Measurements from ENCODE around the gene LRRC42. TPM values are rescaled to one million over a fixed set of nuclear protein-coding genes. Genes with fewer than 3 reads are reported as not detected.

Gene LRRC42
- total RNA-seq, 1 donor from 2014 or later, result 69.1 TPM

- no peaks in the 10 kb centered on the region for H3K36me3 Mint-ChIP-seq
- H3K79me2 ChIP-seq (ENCODE audit: low read depth), result no peaks in the 10 kb centered on the region
- H3K4me1 ChIP-seq, result no peaks in the 10 kb centered on the region
- H3K4me2 ChIP-seq, result no peak overlapping the region
- peaks cover 12% of the 10 kb centered on the region for H3K4me1 Mint-ChIP-seq
- H3K9ac ChIP-seq, result no peak overlapping the region
- H3K36me3 ChIP-seq, result no peaks in the 10 kb centered on the region
- no peak overlapping the region for H2AFZ ChIP-seq (replicated peaks)
- no peaks in the 10 kb centered on the region for H3K27me3 ChIP-seq
- no peaks in the 10 kb centered on the region for H4K20me1 ChIP-seq (ENCODE audit: low read depth)
- peaks cover 11% of the 10 kb centered on the region for H3K27me3 Mint-ChIP-seq (ENCODE audit: insufficient read depth, low read depth)
- no peak overlapping the region for H3K4me3 ChIP-seq
- no peak overlapping the region for H3K4me3 Mint-ChIP-seq
- TF ChIP-seq EZH2 (IDR thresholded peaks at IDR 0.05) (no peak), CTCF (IDR thresholded peaks at IDR 0.05) (no peak), EZH2phosphoT487 (IDR thresholded peaks at IDR 0.05) (no peak)
- H3F3A ChIP-seq (ENCODE audit: low read depth), result no peaks in the 10 kb centered on the region
- H3K27ac ChIP-seq, result no peak overlapping the region
- no peaks in the 10 kb centered on the region for H3K9me3 Mint-ChIP-seq
- no peak for DNase-seq (ENCODE audit: low spot score)
- peak overlapping the region; percentile 61 for H3K27ac Mint-ChIP-seq
- no peaks in the 10 kb centered on the region for H3K9me3 ChIP-seq (ENCODE audit: low read depth)
These were observed 67.4 kb downstream of the LRRC42 start for GRCh38 chr1:54013393-54014008.

- Histone ChIP-seq H3K4me1 (no peaks in the 10 kb centered on the region), H3K27ac (no peak overlapping the region), H3K4me2 (no peak overlapping the region), H3K4me3 (no peak overlapping the region), H3K36me3 (no peaks in the 10 kb centered on the region), H3K79me2 (ENCODE audit: low read depth) (no peaks in the 10 kb centered on the region), H3K9ac (no peak overlapping the region), H2AFZ (replicated peaks) (no peak overlapping the region), H3K9me3 (ENCODE audit: low read depth) (no peaks in the 10 kb centered on the region), H3F3A (ENCODE audit: low read depth) (no peaks in the 10 kb centered on the region), H4K20me1 (ENCODE audit: low read depth) (no peaks in the 10 kb centered on the region), H3K27me3 (no peaks in the 10 kb centered on the region)
- Mint-ChIP-seq H3K9me3 (no peaks in the 10 kb centered on the region), H3K4me1 (peaks cover 12% of the 10 kb centered on the region), H3K27me3 (ENCODE audit: insufficient read depth, low read depth) (peaks cover 11% of the 10 kb centered on the region), H3K36me3 (no peaks in the 10 kb centered on the region), H3K27ac (peak overlapping the region; percentile 61), H3K4me3 (no peak overlapping the region)
- no peak for TF ChIP-seq EZH2 (IDR thresholded peaks at IDR 0.05)
- DNase-seq (ENCODE audit: low spot score), result no peak
These were observed 68.0 kb downstream of the LRRC42 start for GRCh38 chr1:54014009-54014629.

- Histone ChIP-seq H3K36me3 (no peaks in the 10 kb centered on the region), H3F3A (ENCODE audit: low read depth) (no peaks in the 10 kb centered on the region), H3K4me3 (no peak overlapping the region), H3K27ac (no peak overlapping the region), H3K9me3 (ENCODE audit: low read depth) (no peaks in the 10 kb centered on the region), H2AFZ (replicated peaks) (no peak overlapping the region), H3K9ac (no peak overlapping the region), H3K27me3 (no peaks in the 10 kb centered on the region), H3K4me2 (no peak overlapping the region), H3K79me2 (ENCODE audit: low read depth) (no peaks in the 10 kb centered on the region), H3K4me1 (no peaks in the 10 kb centered on the region), H4K20me1 (ENCODE audit: low read depth) (no peaks in the 10 kb centered on the region)
- no peak overlapping the region for H3K4me3 Mint-ChIP-seq
- H3K4me1 Mint-ChIP-seq, result peaks cover 14% of the 10 kb centered on the region
- H3K27me3 Mint-ChIP-seq (ENCODE audit: insufficient read depth, low read depth), result peaks cover 4% of the 10 kb centered on the region
- no peak for DNase-seq (ENCODE audit: low spot score)
- H3K27ac Mint-ChIP-seq, result no peak overlapping the region
- no peak for TF ChIP-seq EZH2 (IDR thresholded peaks at IDR 0.05)
- TF ChIP-seq EZH2phosphoT487 (IDR thresholded peaks at IDR 0.05), result no peak
- no peak for TF ChIP-seq CTCF (IDR thresholded peaks at IDR 0.05)
- H3K36me3 Mint-ChIP-seq, result no peaks in the 10 kb centered on the region
- H3K9me3 Mint-ChIP-seq, result no peaks in the 10 kb centered on the region
These were observed 70.5 kb downstream of the LRRC42 start for GRCh38 chr1:54016343-54017282.

Other genes with a start within 250 kb of the LRRC42 start
- gene GLIS1, start 207.2 kb upstream of the LRRC42 start, total RNA-seq (ENCODE audit: low replicate concordance), result not detected in 2 replicates
- gene NDC1, start 108.1 kb upstream of the LRRC42 start, total RNA-seq (ENCODE audit: low replicate concordance), result 63.6 and 94.3 TPM in 2 replicates
- 35.7 and 41.2 TPM in 2 replicates for gene YIPF1, start 56.6 kb upstream of the LRRC42 start, total RNA-seq (ENCODE audit: low replicate concordance)
- not detected in 2 replicates for gene DIO1, start 52.2 kb upstream of the LRRC42 start, total RNA-seq (ENCODE audit: low replicate concordance)
- gene IFT25, start 651 bp upstream of the LRRC42 start, total RNA-seq (ENCODE audit: low replicate concordance), result 48.4 and 54.0 TPM in 2 replicates
- not detected in 2 replicates for gene LDLRAD1, start 71.8 kb downstream of the LRRC42 start, total RNA-seq (ENCODE audit: low replicate concordance)
- 125 and 139 TPM in 2 replicates for gene TMEM59, start 106.9 kb downstream of the LRRC42 start, total RNA-seq (ENCODE audit: low replicate concordance)
- 8.8 and 11.6 TPM in 2 replicates for gene TCEANC2, start 107.3 kb downstream of the LRRC42 start, total RNA-seq (ENCODE audit: low replicate concordance)
- gene CDCP2, start 206.7 kb downstream of the LRRC42 start, total RNA-seq (ENCODE audit: low replicate concordance), result 0.15 TPM in 1 of 2 replicates, not detected in the other